ENCODE results near the gene AFF1. TPM values are rescaled to one million over a fixed set of nuclear protein-coding genes. Genes with fewer than 3 reads are reported as not detected.

AFF1 gene
- polyA plus RNA-seq, 1 donor (not counting 4 experiments of a cell fraction or from before 2014, with no cell fraction given) = 14.4 TPM

- dilution Hi-C loops (cut with MboI; ENCODE audit: extremely low pct_ligation_motif_present, low sequenced_read_pairs) = no loop called here
- Histone ChIP-seq H3K9ac (ENCODE audit: control insufficient read depth, extremely low read depth, insufficient read depth, low read length) (no peak overlapping the region), H2AFZ (ENCODE audit: control insufficient read depth, low read length) (no peak overlapping the region), H3K9me3 (ENCODE audit: control insufficient read depth, low read depth, low read length) (no peaks in the 10 kb centered on the region), H3K27ac (ENCODE audit: control insufficient read depth, insufficient read depth, low read length) (no peak overlapping the region), H3K27me3 (ENCODE audit: control insufficient read depth, extremely low read depth, insufficient read depth, low read length) (no peaks in the 10 kb centered on the region), H3K4me2 (ENCODE audit: control insufficient read depth, extremely low read depth, insufficient read depth, low read depth, low read length) (no peak overlapping the region), H3K79me2 (ENCODE audit: control insufficient read depth, insufficient read depth, low read length) (peaks cover 52% of the 10 kb centered on the region), H3K4me3 (ENCODE audit: control insufficient read depth in 2 of 3, extremely low read depth in 1 of 3, insufficient read depth in 2 of 3, low read depth in 1 of 3, low read length in 3 of 3) (no peak overlapping the region), H3K36me3 (ENCODE audit: control insufficient read depth in 2 of 2, extremely low read depth in 1 of 2, insufficient read depth in 2 of 2, low read length in 2 of 2) (peaks cover 0 to 4% of the 10 kb centered on the region in 2 experiments), H3K9me1 (ENCODE audit: control insufficient read depth, extremely low read depth, insufficient read depth, low read length) (peaks cover 3% of the 10 kb centered on the region), H3K4me1 (ENCODE audit: control insufficient read depth, extremely low read depth, insufficient read depth, low read length) (peaks cover 26% of the 10 kb centered on the region), H4K20me1 (ENCODE audit: control insufficient read depth, extremely low read depth, insufficient read depth, low read length) (peaks cover 3% of the 10 kb centered on the region)
- TF ChIP-seq CTCF (optimal IDR thresholded peaks at IDR 0.05 in 1 of 3, IDR thresholded peaks at IDR 0.05 in 1 of 3, conservative IDR thresholded peaks at IDR 0.05 in 1 of 3; ENCODE audit: extremely low read depth in 1 of 3, insufficient read depth in 2 of 3, low read length in 3 of 3) (no peak), EZH2 (IDR thresholded peaks at IDR 0.05; ENCODE audit: low read length) (no peak)
- DNase-seq (ENCODE audit: low read depth, low spot score) = no peak
- no peak for FAIRE-seq
Observed at GRCh38 chr4:86978709-86979108, 43.9 kb downstream of the AFF1 start.

GRCh38 chr4:86980230-86980629 lies 45.4 kb downstream of the AFF1 start:
- Histone ChIP-seq H3K4me3 (ENCODE audit: control insufficient read depth in 2 of 3, extremely low read depth in 1 of 3, insufficient read depth in 2 of 3, low read depth in 1 of 3, low read length in 3 of 3) (no peak overlapping the region), H2AFZ (ENCODE audit: control insufficient read depth, low read length) (no peak overlapping the region), H3K36me3 (ENCODE audit: control insufficient read depth in 2 of 2, extremely low read depth in 1 of 2, insufficient read depth in 2 of 2, low read length in 2 of 2) (peaks cover 0 to 4% of the 10 kb centered on the region in 2 experiments), H3K27me3 (ENCODE audit: control insufficient read depth, extremely low read depth, insufficient read depth, low read length) (no peaks in the 10 kb centered on the region), H3K4me1 (ENCODE audit: control insufficient read depth, extremely low read depth, insufficient read depth, low read length) (peaks cover 23% of the 10 kb centered on the region), H4K20me1 (ENCODE audit: control insufficient read depth, extremely low read depth, insufficient read depth, low read length) (peaks cover 3% of the 10 kb centered on the region), H3K9me1 (ENCODE audit: control insufficient read depth, extremely low read depth, insufficient read depth, low read length) (peaks cover 3% of the 10 kb centered on the region), H3K27ac (ENCODE audit: control insufficient read depth, insufficient read depth, low read length) (no peak overlapping the region), H3K9me3 (ENCODE audit: control insufficient read depth, low read depth, low read length) (no peaks in the 10 kb centered on the region), H3K9ac (ENCODE audit: control insufficient read depth, extremely low read depth, insufficient read depth, low read length) (no peak overlapping the region), H3K79me2 (ENCODE audit: control insufficient read depth, insufficient read depth, low read length) (peaks cover 38% of the 10 kb centered on the region), H3K4me2 (ENCODE audit: control insufficient read depth, extremely low read depth, insufficient read depth, low read depth, low read length) (no peak overlapping the region)
- dilution Hi-C loops (cut with MboI; ENCODE audit: extremely low pct_ligation_motif_present, low sequenced_read_pairs) = no loop called here
- FAIRE-seq (no peak), DNase-seq (ENCODE audit: low read depth, low spot score) (no peak)
- no peak for TF ChIP-seq CTCF (optimal IDR thresholded peaks at IDR 0.05 in 1 of 3, IDR thresholded peaks at IDR 0.05 in 1 of 3, conservative IDR thresholded peaks at IDR 0.05 in 1 of 3; ENCODE audit: extremely low read depth in 1 of 3, insufficient read depth in 2 of 3, low read length in 3 of 3)
- TF ChIP-seq EZH2 (IDR thresholded peaks at IDR 0.05; ENCODE audit: low read length) = no peak

Measured in keratinocyte (primary cell).